Measurements from ENCODE around the gene KIF14. TPM values are rescaled to one million over a fixed set of nuclear protein-coding genes. Genes with fewer than 3 reads are reported as not detected.

Gene KIF14, protein sequence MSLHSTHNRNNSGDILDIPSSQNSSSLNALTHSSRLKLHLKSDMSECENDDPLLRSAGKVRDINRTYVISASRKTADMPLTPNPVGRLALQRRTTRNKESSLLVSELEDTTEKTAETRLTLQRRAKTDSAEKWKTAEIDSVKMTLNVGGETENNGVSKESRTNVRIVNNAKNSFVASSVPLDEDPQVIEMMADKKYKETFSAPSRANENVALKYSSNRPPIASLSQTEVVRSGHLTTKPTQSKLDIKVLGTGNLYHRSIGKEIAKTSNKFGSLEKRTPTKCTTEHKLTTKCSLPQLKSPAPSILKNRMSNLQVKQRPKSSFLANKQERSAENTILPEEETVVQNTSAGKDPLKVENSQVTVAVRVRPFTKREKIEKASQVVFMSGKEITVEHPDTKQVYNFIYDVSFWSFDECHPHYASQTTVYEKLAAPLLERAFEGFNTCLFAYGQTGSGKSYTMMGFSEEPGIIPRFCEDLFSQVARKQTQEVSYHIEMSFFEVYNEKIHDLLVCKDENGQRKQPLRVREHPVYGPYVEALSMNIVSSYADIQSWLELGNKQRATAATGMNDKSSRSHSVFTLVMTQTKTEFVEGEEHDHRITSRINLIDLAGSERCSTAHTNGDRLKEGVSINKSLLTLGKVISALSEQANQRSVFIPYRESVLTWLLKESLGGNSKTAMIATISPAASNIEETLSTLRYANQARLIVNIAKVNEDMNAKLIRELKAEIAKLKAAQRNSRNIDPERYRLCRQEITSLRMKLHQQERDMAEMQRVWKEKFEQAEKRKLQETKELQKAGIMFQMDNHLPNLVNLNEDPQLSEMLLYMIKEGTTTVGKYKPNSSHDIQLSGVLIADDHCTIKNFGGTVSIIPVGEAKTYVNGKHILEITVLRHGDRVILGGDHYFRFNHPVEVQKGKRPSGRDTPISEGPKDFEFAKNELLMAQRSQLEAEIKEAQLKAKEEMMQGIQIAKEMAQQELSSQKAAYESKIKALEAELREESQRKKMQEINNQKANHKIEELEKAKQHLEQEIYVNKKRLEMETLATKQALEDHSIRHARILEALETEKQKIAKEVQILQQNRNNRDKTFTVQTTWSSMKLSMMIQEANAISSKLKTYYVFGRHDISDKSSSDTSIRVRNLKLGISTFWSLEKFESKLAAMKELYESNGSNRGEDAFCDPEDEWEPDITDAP (N-terminal part only)
- 10.0 and 11.6 TPM in 2 replicates for total RNA-seq

DNA sequence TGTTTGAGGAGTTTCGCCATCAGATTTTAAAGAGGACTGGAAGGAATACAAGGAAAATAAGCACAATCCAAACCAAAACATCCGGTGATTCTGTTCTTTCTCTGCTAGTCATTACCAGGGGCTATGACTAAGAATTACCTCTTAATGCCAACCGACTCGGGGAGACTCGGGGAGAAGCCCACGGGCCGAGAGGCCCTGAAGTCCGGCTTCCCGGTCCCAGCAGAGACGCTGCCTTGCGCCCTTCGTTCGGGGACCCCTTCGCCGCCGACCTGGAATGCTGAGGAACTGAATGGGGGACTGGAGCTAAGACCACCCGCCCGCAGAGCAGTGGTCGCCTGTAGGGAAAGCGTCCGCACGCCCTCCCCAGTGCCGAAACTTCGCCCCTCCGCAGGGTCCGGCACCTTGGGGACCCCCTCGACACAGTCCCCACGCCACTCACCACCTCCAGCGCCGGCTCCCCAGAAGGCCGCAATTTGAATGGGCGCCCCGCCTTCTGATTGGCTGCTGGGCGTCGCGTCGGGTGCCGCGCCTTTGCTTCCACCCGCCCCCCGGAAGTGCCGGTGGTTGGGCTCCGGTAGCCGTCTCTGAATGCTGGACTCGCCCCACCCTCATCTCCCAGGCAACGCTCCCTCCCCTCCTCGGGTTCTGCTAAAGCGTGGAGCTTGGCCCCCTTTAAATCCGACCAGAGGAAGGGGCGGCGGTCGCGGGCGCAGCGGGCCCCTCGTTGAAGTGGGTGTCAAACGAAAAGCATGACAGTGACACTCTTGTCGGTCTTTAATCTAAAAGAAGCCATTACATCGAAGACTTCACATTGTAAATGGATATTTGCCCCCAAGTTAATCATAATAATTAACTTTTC lies at the start of gene KIF14:
TSS of gene KIF14 (minus strand) at position 479 of the 859 bp plus-strand sequence. CDS start 2,028 bp downstream, outside the sequence.

DNA sequence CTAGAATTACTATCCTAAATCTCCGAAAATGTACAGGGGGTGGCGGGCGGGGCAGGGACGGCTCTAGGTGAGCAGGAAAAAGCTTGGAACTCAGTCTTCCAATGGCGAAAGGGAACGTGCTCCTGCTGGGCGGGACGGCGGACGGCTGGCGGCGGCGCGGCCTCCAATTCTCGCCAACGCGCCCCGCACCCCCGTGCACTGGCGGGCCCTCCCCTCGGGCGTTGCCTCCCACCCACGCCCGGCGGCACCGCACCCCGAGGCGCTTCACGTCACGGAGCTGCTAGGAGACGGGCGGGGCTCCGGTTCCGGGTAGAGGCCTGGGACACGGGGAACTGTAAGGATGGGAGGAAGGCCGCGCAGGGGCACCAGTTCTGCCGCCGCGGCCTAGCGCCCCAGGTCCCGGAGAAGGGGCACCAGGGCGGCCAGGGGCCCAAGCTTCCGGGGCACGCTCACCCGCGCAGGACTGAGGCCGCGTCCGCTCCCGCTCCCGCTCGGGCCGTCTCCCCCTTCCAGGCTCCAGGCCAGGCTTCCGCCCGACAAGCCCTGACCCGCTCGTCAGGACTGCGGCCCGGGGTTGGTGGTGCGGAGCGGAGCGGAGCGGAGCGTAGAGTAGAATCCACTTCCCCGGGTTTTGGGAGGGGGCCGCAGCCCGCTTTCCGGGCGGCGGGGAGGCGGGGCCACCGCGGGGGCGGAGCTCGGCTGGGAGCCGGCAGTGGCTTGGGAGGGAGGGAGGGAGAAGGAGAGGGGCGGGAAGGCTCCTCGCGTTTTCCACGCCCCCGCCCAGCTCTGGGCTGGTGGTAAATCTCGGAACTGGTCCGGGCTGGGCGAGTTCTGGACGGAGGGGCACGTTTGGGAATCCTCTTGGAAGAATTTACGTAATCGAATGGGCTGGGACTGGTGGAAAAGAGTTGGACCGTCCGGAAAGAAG lies 49.0 kb upstream of the KIF14 start, which contains the start of gene DDX59:
TSS of gene DDX59 (minus strand) at position 594 of the 928 bp plus-strand sequence. CDS start 3,167 bp downstream, outside the sequence.

Other genes with a start within 250 kb of the KIF14 start
- gene ZNF281, start 210.7 kb downstream of the KIF14 start, total RNA-seq = 11.1 and 12.6 TPM in 2 replicates
- 11.6 and 12.3 TPM in 2 replicates for gene DDX59, start 49.2 kb upstream of the KIF14 start, total RNA-seq
- 6.8 and 8.6 TPM in 2 replicates for gene CAMSAP2, start 118.1 kb upstream of the KIF14 start, total RNA-seq